ENCODE measurements around the gene HSD3B7.
"Not testable (repeated sequence)": the region's sequence is repeated elsewhere in the genome, so short reads cannot be mapped to it uniquely, and the experiment has no call there.

The HSD3B7 gene

DNA sequence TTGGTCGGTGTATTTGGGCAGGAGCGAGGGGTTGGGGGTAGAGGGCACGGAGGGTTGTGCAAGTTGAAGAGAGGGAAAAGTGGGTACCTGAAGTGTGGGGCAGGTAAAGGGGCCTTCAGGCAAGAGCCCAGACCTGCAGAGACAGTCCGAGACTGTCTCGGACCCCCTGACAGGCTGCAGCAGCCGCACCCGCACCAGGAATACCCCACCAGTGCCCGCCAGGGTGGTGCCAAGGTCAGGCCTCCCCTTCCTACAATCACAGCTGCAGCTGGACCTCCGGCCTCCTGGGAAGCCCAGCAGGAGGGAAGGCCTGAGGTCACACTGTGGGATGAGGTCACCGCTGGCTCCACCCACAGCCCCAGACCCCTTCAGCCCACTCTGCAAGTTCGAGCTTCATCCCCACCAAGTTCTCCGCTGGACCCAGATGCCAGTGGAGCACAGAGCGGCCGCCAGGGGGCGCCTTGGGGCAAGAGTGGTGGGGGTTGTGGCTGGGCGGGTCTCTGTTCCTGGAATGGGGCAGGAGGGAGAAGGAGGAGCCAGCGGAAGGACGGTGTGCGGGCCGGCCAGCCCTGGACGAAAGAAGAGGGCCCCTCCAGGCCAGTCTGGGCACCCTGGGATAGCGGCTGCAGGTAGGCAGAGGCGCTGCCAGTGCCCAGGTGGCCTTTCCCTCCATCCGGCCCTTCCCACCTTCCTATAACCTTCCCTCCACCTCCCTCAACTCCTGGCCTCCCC lies at the start of gene HSD3B7:
HSD3B7 (plus strand) TSS at position 539 of the 732 bp plus-strand sequence. CDS start 452 bp downstream, outside the sequence.
- H3K9me3 Mint-ChIP-seq = no peaks in the 10 kb centered on the region
- H3K27ac Mint-ChIP-seq = no peak within 1 kb of the TSS
- no peaks in the 10 kb centered on the region for H3K27me3 Mint-ChIP-seq
- H3K36me3 Mint-ChIP-seq = peaks cover 51% of the 10 kb centered on the region
- peaks cover 13% of the 10 kb centered on the region for H3K4me1 Mint-ChIP-seq
- peak; percentile 78 for ATAC-seq
- no peak within 1 kb of the TSS for H3K4me3 Mint-ChIP-seq

DNA sequence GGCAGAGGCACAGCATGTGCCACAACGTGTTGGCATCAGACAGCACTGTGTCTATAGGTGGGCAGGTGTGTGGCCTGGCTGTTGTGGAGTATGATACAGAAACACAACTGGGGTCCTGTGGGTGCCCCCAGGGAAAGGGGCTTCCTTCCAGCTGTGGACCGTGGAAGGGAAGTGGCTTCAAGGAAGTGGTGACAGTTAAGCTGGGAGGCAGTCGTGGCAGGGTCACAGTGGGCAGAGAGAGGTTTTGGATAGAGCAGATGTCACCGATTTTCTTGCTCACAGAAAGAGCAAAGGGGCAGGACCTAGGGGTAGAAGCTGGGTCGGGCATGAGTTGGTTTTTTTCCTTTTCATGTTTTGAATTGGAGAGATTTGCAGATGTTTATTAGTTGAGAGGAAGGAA lies 47.3 kb upstream of the HSD3B7 start:
- Mint-ChIP-seq H3K36me3 (peaks cover 13% of the 10 kb centered on the region), H3K4me1 (peaks cover 36% of the 10 kb centered on the region), H3K27me3 (no peaks in the 10 kb centered on the region), H3K27ac (no peak overlapping the region), H3K9me3 (no peaks in the 10 kb centered on the region), H3K4me3 (no peak overlapping the region)
- no peak for ATAC-seq

DNA sequence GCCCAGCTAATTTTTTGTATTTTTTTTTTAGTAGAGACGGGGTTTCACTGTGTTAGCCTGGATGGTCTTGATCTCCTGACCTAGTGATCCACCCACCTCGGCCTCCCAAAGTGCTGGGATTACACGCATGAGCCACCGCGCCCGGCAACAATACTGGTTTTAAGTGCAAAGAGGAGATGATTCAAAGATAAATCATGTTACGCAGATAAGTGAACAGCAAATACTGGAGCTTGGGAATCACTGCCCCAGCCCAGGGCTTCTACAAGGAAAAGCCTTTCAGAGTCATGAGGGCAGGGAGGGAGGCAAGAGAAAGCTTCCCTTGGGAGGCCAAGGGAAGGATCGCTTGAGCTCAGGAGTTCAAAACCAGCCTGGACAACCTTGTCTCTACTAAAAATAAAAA lies 45.4 kb upstream of the HSD3B7 start:
- H3K4me3 Mint-ChIP-seq, H3K27ac Mint-ChIP-seq, H3K9me3 Mint-ChIP-seq, H3K27me3 Mint-ChIP-seq, ATAC-seq: not testable (repeated sequence)
- Mint-ChIP-seq H3K36me3 (peaks cover 21% of the 10 kb centered on the region), H3K4me1 (peaks cover 38% of the 10 kb centered on the region)

DNA sequence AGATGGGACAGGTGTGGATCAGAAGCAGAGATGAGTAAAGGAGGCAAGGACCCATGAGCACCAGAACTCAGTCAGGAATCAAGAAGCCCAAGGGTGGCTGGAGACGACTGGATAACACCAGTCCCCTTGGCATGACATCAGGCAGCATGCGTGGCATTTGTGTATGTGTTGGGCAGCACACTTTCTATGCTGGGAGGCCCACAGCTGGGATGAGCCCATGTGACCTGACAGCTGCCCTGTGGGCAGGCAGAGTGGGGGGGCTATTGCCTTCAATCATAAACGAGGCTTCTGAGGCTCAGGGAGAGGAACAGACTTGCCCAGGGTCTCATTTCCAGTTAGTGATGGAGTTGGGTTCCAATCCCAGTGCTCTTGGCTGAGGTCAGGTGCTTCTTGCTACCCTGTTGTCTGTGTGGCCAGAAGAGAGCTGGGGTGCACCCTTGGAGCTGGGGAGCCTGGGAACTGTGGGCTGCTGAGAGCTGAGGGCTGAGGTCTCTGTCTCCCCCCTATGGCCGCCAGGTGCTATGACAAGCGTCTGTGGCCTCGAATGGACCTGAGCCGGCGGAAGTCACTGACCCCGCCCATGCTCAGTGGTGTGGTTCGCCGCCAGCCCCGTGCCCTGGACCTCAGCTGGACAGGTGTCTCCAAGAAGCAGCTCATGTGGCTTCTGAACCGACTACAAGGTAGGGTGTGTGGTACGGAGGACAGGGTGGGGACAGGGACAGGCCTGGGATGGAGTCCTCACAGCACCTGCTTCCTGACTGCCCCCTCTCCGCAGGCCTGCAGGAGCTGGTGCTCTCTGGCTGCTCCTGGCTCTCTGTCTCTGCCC lies 43.2 kb upstream of the HSD3B7 start:
- Mint-ChIP-seq H3K4me1 (peaks cover 29% of the 10 kb centered on the region), H3K27me3 (no peaks in the 10 kb centered on the region), H3K36me3 (peaks cover 23% of the 10 kb centered on the region), H3K9me3 (no peaks in the 10 kb centered on the region), H3K4me3 (peak overlapping the region; percentile 59), H3K27ac (peak overlapping the region; percentile 54)
- ATAC-seq = peak; percentile 95

- Mint-ChIP-seq H3K27ac (peak overlapping the region; percentile 54), H3K36me3 (peaks cover 28% of the 10 kb centered on the region), H3K9me3 (no peaks in the 10 kb centered on the region), H3K4me1 (peaks cover 27% of the 10 kb centered on the region), H3K4me3 (peak overlapping the region; percentile 59), H3K27me3 (no peaks in the 10 kb centered on the region)
- no peak for ATAC-seq
Measured at GRCh38 chr16:30942426-30942806, 42.6 kb upstream of the HSD3B7 start.

- ATAC-seq = no peak
- peaks cover 29% of the 10 kb centered on the region for H3K36me3 Mint-ChIP-seq
- H3K27ac Mint-ChIP-seq = peak overlapping the region; percentile 2
- H3K4me1 Mint-ChIP-seq = peaks cover 20% of the 10 kb centered on the region
- no peaks in the 10 kb centered on the region for H3K9me3 Mint-ChIP-seq
- H3K4me3 Mint-ChIP-seq = no peak overlapping the region
- H3K27me3 Mint-ChIP-seq = no peaks in the 10 kb centered on the region
Measured at GRCh38 chr16:30944352-30944751, 40.7 kb upstream of the HSD3B7 start.

GRCh38 chr16:30946671-30947540 lies 38.1 kb upstream of the HSD3B7 start:
- H3K4me1 Mint-ChIP-seq = peaks cover 30% of the 10 kb centered on the region
- peaks cover 29% of the 10 kb centered on the region for H3K36me3 Mint-ChIP-seq
- no peak overlapping the region for H3K4me3 Mint-ChIP-seq
- no peak overlapping the region for H3K27ac Mint-ChIP-seq
- no peak for ATAC-seq
- no peaks in the 10 kb centered on the region for H3K27me3 Mint-ChIP-seq
- H3K9me3 Mint-ChIP-seq = no peaks in the 10 kb centered on the region

DNA sequence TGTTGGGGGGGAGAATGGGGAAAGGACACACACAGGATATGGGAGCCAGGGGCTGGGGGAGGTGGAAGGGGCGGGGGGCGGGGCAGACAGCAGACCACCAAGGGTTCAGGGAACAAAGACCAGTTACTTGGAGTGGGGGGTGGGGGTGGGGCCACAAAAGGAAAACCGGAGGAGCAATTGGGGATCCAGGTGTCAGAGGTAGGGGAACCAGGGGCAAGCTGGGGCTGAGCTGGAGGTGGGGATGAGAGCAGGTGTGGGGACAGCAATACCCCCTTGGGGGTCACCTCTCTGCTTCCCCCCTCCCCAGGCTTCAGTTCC lies 37.5 kb upstream of the HSD3B7 start:
- Mint-ChIP-seq H3K4me3 (no peak overlapping the region), H3K4me1 (peaks cover 24% of the 10 kb centered on the region), H3K27ac (no peak overlapping the region), H3K9me3 (no peaks in the 10 kb centered on the region), H3K36me3 (peaks cover 29% of the 10 kb centered on the region), H3K27me3 (no peaks in the 10 kb centered on the region)
- ATAC-seq = no peak

- Mint-ChIP-seq H3K4me3 (peak overlapping the region; percentile 15), H3K36me3 (peaks cover 29% of the 10 kb centered on the region), H3K9me3 (no peaks in the 10 kb centered on the region), H3K4me1 (peaks cover 18% of the 10 kb centered on the region), H3K27me3 (no peaks in the 10 kb centered on the region), H3K27ac (peak overlapping the region; percentile 89)
- ATAC-seq = peak; percentile 31
Measured at GRCh38 chr16:30947859-30948666, 36.9 kb upstream of the HSD3B7 start.

GRCh38 chr16:30948667-30949649 lies 36.0 kb upstream of the HSD3B7 start, which contains the start of gene ORAI3:
Gene ORAI3 (plus strand): TSS chr16:30949068. CDS start chr16:30949290, 222 bp downstream.
- ATAC-seq = peak; percentile 87
- peak within 1 kb of the TSS; percentile 97 for H3K4me3 Mint-ChIP-seq
- H3K9me3 Mint-ChIP-seq = no peaks in the 10 kb centered on the region
- no peaks in the 10 kb centered on the region for H3K27me3 Mint-ChIP-seq
- H3K36me3 Mint-ChIP-seq = peaks cover 24% of the 10 kb centered on the region
- H3K4me1 Mint-ChIP-seq = peaks cover 27% of the 10 kb centered on the region
- H3K27ac Mint-ChIP-seq = peak within 1 kb of the TSS; percentile 89

- peaks cover 15% of the 10 kb centered on the region for H3K36me3 Mint-ChIP-seq
- peaks cover 35% of the 10 kb centered on the region for H3K4me1 Mint-ChIP-seq
- no peaks in the 10 kb centered on the region for H3K27me3 Mint-ChIP-seq
- H3K9me3 Mint-ChIP-seq = no peaks in the 10 kb centered on the region
- peak overlapping the region; percentile 97 for H3K4me3 Mint-ChIP-seq
- peak overlapping the region; percentile 89 for H3K27ac Mint-ChIP-seq
- ATAC-seq = peak; percentile 70
Measured at GRCh38 chr16:30949650-30950515, 35.1 kb upstream of the HSD3B7 start.

DNA sequence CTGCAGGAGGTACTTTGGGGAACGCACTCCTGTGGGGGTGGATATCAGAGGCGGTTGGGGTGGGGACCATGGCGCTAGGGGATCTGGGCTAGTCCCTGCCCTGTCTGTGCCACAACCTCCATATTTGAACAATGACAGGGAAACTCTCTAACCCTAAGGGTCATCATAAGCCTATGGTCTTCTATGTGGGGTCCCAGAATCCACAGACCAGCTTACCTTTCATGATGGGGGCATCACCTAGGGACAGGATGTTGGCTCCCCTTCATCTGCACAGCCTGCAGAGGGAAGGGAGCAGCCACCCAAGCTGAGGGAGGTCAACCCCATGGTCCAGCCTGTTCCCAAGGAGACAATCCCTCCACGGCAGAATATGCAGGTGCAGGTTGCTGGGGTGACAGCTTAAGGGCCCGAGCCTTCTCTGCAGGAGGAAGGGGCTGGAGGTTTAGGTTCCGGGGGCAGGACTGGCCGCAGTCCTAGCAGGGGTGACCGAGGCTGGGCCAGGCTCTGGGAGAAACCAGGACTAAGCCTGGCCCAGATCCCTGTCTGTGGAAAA lies 34.4 kb upstream of the HSD3B7 start:
- peaks cover 9% of the 10 kb centered on the region for H3K36me3 Mint-ChIP-seq
- no peaks in the 10 kb centered on the region for H3K9me3 Mint-ChIP-seq
- H3K4me1 Mint-ChIP-seq = peaks cover 36% of the 10 kb centered on the region
- peak overlapping the region; percentile 97 for H3K4me3 Mint-ChIP-seq
- ATAC-seq = no peak
- H3K27ac Mint-ChIP-seq = peak overlapping the region; percentile 89
- no peaks in the 10 kb centered on the region for H3K27me3 Mint-ChIP-seq
